Mesenteric fat pad (tissue), 1 donor: ENCODE data around the gene NCDN. TPM values are rescaled to one million over a fixed set of nuclear protein-coding genes. Genes with fewer than 3 reads are reported as not detected.

Experiments
- DNase-seq: peaks from one replicate; pipeline ENCODE4 v3.0.0-alpha.2; 2020; ENCODE audit warnings: low spot score
- total RNA-seq: library from RNA; stranded (reverse); fragmentation: NEBNext Ultra II Directional; extraction: Animal tissue kit (Norgen Biotek cat#: 25700); gene quantifications from one replicate; pipeline ENCODE4 v1.2.1, GENCODE V29; 2021
- donor health status: DM: yes; HTN: yes; CAD: no.

Gene NCDN
- total RNA-seq, 1 donor from 2014 or later: 16.0 TPM

DNA sequence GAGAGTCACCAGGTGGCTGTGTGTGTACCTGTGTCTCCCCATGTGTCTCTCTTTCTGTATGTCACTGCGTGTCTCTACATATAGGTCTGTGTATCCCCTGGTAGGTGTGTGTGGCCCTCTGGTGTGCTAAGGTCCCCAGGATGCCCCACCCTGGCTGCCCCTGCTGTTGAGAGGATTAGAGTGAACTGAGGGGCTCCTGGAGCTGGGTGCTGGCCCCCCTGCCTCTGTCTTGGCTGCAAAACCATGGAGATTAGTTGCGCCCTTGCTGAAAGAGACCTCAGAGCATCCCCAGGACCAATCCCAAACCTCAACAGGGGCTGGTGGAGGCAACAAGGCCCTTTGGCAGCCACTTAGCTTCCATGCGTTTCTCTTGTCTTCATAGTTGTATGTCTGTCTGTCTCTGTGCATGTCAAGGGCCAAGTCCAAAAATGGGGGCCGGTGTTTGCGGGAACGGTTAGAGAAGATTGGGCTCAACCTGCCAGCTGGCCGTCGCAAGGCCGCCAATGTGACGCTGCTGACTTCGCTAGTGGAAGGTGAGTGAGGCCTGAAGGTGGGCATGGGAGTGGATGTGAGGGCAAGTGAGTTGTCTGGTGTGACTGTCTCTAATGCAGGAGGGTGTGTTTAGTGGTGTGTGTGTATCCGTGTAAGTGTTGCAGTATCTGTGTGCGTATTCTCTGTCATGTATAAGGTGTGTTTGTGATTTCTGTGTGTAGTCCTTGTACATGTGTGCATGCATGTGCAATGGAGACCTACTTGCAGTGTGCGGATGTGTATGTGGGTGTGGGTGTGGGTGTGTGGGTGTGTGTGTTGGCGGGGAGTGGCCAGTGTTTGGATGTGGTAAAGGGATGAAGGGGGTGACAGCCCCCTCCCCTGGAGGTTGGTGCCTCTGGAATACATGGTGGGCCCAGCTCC, 32.2 kb downstream of the NCDN start:
- peak; percentile 86 for DNase-seq

GRCh38 chr1:35590476-35591040, 33.0 kb downstream of the NCDN start:
- peak; percentile 87 for DNase-seq

- DNase-seq: peak; percentile 75
Observed at GRCh38 chr1:35591211-35591610, 33.6 kb downstream of the NCDN start.

DNA sequence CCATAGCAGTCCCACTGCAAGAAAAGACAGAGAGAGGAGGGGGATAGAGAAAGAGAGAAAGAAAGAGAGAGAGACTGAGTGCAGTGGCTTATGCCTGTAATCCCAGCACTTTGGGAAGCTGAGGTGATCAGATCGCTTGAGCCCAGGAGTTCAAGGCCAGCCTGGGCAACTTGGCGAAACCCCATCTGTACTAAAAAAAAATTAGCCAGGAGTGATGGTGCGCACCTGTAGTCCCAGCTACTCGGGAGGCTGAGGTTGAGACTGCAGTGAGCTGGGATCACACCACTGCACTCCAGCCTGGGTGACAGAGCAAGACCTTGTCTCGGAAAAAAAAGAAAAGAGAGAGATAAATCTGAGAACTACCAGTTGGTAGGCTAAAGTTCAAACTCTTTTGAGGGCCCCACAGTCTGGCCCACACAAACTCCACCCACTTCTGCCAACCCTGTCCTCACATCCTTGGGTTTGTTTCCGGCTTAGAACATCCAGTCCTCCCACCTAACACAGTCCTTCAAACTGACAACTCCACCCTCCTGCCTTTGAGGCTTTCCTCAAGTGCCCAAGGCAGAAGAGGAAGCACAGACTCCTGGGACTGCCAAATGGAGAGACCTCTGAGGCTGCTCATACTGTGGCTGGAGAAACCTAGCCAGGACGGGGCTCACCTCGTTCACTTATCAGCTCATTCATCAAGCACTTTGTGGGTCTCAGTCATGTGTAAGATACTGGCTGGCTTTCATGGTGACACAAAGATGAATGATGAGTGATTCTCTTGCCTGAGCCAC, 35.6 kb downstream of the NCDN start:
- DNase-seq: no peak

DNA sequence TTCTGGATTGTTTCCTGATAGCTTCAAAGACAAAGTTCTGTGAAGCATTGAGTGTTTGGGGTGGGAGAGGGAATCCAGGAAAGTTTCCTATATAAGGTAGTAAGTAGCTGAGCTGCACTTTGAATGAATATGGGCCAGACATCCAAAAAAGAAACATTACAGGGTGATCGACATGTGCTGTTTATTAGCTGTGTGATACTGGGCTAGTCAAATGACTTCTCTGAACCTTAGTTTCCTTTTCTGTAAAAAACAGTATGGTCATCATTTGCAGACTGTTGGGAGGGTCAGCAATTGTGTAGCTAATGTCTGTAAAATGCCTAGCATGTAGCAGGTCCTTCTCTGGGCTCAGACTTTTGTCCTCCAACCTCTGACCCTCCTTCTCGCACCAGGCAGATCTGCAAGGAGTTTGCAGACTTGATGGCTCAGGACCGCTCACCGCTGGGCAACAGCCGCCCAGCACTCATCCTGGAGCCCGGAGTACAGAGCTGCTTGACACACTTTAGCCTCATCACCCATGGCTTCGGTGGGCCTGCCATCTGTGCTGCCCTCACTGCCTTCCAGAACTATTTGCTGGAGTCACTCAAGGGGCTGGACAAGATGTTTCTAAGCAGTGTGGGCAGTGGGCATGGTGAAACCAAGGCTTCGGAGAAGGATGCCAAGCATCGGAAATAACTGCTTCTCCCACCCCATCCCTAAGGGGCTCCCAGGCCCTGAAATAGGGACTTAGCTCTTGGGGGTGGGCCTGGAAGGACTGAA, 36.6 kb downstream of the NCDN start:
- DNase-seq: no peak

DNA sequence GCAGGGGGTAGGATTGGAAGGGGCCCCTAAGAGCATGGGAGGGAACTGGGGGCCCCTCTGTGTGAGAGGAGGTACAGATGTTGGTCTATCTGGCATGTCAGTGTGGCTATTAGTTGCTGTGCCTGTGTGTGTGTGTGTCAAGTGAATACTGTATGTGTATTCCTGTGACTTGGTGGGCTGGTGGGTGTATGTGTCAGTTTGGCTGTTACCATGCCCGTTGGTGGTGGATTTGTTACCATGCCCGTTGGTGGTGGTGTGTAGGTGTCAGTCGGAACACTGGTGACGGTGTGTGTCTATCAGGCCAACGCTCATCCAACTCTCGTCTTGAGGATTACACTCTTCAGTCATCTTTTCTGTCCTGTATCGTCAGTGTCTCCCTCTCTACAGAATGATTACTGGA, 38.1 kb downstream of the NCDN start:
- no peak for DNase-seq

DNA sequence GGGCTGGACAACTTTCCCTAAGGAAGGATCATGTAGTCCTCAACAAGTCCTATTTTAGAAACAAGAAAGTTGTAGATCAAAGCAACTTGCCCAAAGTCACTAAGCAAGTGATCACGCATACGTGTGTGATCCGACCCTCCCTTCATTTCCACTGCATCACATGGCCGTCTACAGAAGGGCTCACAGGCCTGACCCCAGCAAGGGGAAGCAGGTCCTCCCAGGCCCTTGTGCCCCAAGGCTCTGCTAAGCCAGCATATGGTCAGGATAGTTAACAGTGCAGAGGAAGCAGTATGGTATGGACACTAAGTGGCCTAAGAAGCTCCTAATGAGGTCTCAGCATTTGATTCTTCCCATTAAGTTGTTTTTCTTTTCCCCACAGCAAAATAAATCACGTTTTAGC, 40.3 kb downstream of the NCDN start:
- DNase-seq: no peak

DNA sequence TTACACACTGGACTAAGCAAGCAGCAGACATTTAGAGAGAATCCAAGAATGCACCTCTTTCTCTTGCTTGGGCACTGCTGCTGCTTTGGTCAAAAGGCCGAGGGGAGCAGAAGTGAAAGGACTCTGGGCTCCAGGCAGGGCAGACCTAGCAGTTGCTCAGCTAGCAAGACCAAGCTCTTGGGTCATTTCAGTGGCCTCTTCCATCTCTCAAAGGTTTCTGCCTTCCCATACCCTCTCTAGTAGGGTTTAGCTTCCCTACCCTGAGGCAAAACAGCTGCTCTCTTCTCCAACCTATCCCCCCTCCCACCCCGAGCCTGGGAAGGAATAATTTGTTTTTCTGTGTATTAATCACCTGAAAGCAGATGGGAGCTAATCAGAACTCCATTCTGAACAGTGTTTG, 41.3 kb downstream of the NCDN start:
- no peak for DNase-seq

- DNase-seq: no peak
Observed at GRCh38 chr1:35599411-35599810, 41.8 kb downstream of the NCDN start.

GRCh38 chr1:35600593-35600992, 43.0 kb downstream of the NCDN start:
- no peak for DNase-seq

DNA sequence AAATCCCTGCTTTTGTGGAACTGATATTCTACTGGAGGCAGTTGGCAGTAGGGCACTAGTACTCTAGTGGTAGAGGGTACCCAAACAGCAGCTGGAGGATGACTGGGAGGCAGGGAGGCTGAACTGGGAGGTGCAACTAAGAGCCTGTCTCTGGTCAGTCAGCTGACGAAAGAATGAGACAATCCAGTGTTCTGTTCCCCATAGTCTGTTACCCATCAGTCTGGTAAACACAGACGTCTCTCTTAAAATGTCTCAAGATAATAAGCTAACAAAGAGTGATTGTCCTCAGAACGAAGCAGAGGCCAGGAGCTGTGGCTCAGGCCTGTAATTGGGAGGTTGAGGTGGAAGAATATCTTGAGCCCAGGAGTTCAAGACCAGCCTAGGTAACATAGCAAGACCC, 45.9 kb downstream of the NCDN start:
- no peak for DNase-seq

DNA sequence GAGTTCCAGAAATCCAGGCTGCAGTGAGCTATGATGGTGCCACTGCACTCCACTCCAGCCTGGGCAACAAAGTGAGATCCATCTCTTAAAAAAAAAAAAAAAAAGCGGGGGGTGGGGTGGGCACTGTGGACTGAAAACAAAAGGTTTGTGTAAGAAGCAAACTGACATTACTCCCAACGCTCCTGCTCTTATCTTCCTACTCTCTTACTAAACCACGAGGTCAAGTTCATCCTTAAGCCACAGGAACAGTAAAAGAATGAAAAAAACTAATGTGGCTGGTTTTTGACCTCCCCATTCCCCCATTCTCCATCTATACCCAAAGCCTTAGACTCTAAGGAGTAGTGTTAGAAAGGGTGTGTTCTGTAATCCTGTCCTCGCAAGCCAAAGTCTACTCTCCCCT, 46.3 kb downstream of the NCDN start:
- no peak for DNase-seq

DNA sequence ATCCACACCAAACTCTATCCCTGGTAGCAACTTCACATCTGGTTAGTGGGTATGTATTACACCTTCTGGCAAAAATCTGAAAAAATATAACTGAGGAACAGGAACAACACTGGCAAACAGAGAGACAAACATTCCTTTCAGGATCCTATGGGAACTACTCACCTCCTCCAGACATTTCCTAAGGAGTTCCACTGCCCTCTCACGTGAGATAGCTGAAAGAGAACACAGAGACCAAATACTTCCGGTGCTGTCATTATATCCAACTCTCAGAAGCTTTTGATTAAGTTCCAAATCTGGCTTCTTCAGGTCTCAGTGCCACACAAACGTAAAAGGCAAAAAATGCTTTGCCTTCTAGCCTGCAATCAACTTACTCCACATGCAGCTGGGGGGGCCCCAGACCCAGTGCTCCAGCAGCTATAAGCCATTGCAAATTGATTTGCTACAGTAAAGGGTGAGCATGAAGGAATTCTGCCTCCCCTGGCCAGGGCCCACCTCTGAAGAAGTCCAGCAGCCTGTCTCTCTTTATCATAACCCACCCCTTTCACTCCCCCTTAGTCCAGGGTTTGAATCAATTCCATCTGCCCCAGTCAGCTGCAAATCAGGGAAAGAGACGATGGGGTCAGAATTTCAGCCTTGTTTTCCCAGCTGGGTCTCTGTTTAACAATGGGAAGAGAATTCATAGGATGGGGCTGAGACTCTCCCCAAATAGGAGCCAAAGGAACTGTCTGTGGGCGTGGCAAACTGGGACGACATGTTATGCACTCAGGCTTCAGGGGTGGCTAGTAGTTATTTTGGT, 47.7 kb downstream of the NCDN start:
- no peak for DNase-seq

GRCh38 chr1:35605867-35606182, 48.2 kb downstream of the NCDN start:
- DNase-seq: no peak

GRCh38 chr1:35611655-35612054, 54.1 kb downstream of the NCDN start:
- DNase-seq: no peak

DNA sequence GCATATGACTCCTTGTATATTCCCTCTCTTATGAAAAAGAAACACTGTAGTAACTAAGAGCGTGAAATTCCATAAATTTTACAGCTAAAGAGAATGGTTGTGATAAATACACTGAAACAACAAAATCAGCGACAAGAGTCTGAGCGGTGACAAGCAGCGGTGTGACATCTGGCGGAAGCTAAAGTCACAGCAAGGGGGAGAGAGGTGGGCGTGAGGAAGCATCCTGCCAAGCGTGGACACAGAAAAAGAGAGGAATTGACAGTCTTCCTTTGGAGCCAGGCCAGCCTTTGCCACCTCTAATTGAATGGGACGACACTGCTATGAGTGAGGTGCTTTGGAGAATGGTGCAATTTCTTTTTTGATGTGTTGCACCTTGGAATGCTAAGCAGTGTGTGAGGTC, 57.8 kb downstream of the NCDN start:
- DNase-seq: no peak
